ENCODE measurements around the gene ASPSCR1. TPM values are rescaled to one million over a fixed set of nuclear protein-coding genes. Genes with fewer than 3 reads are reported as not detected.

ASPSCR1 gene
- total RNA-seq, 2 experiments from 2014 or later: 77.8 to 89.1 TPM

- TF ChIP-seq EZH2phosphoT487 (IDR thresholded peaks at IDR 0.05; ENCODE audit: borderline replicate concordance, low read depth, low read length): no peak
- TF ChIP-seq, protein P1, sequence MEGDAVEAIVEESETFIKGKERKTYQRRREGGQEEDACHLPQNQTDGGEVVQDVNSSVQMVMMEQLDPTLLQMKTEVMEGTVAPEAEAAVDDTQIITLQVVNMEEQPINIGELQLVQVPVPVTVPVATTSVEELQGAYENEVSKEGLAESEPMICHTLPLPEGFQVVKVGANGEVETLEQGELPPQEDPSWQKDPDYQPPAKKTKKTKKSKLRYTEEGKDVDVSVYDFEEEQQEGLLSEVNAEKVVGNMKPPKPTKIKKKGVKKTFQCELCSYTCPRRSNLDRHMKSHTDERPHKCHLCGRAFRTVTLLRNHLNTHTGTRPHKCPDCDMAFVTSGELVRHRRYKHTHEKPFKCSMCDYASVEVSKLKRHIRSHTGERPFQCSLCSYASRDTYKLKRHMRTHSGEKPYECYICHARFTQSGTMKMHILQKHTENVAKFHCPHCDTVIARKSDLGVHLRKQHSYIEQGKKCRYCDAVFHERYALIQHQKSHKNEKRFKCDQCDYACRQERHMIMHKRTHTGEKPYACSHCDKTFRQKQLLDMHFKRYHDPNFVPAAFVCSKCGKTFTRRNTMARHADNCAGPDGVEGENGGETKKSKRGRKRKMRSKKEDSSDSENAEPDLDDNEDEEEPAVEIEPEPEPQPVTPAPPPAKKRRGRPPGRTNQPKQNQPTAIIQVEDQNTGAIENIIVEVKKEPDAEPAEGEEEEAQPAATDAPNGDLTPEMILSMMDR (conservative IDR thresholded peaks at IDR 0.05; ENCODE audit: low read length): no peak
- no peak for DNase-seq (ENCODE audit: low spot score)
- POLR2A ChIA-PET: interaction anchor here (0.5 to 2.1 kb wide), 3 partner anchors 8 to 398 kb away, joined by 5 to 7 read pairs (median 6); no protein-coding TSS in a partner anchor
- Histone ChIP-seq H3K9me2 (ENCODE audit: insufficient read depth, low read length) (no peaks in the 10 kb centered on the region), H3K36me3 (ENCODE audit: insufficient read depth, low read length) (no peaks in the 10 kb centered on the region), H3K4me3 (ENCODE audit: low read depth, low read length, poor library complexity, severe bottlenecking) (no peak overlapping the region), H4K20me1 (ENCODE audit: insufficient read depth, low read length) (no peaks in the 10 kb centered on the region), H2AFZ (ENCODE audit: low read length) (peak overlapping the region; percentile 69; the same call in 1 of the 2 replicates), H3K9me3 (ENCODE audit: low read length) (peaks cover 9% of the 10 kb centered on the region; the same call in 1 of the 2 replicates), H3K79me2 (ENCODE audit: insufficient read depth, low read depth, low read length) (no peaks in the 10 kb centered on the region), H3K4me1 (ENCODE audit: insufficient read depth, low read length, poor library complexity, severe bottlenecking) (peaks cover 29% of the 10 kb centered on the region), H3K27ac (ENCODE audit: low read depth, low read length, poor library complexity, severe bottlenecking) (no peak overlapping the region), H3K4me2 (ENCODE audit: low read length) (no peak overlapping the region)
- BruUV-seq (replicated peaks): no TSS peak
- CTCF ChIA-PET (ENCODE audit: unreplicated experiment): interaction anchor here (0.5 kb wide), 1 partner anchor 27 kb away, joined by 3 read pairs; no protein-coding TSS in a partner anchor
- intact Hi-C loops (cut with micrococcal nuclease; ENCODE audit: unreplicated experiment): loop anchor here (1.0 to 5.0 kb wide), 3 partner anchors 8 to 133 kb away; partner anchors contain the start of genes ALYREF, ANAPC11 and ASPSCR1
Observed at GRCh38 chr17:81968850-81969812, 8.3 kb upstream of the ASPSCR1 start.

GRCh38 chr17:81973432-81973831 lies 4.0 kb upstream of the ASPSCR1 start:
- no peak overlapping the region for H3K4me3 ChIP-seq (ENCODE audit: low read depth, low read length, poor library complexity, severe bottlenecking)
- BruUV-seq (replicated peaks): no TSS peak
- no peaks in the 10 kb centered on the region for H3K9me2 ChIP-seq (ENCODE audit: insufficient read depth, low read length)
- TF ChIP-seq, protein P1 (conservative IDR thresholded peaks at IDR 0.05; ENCODE audit: low read length): no peak
- TF ChIP-seq EZH2phosphoT487 (IDR thresholded peaks at IDR 0.05; ENCODE audit: borderline replicate concordance, low read depth, low read length): no peak
- no peak for DNase-seq (ENCODE audit: low spot score)
- H3K79me2 ChIP-seq (ENCODE audit: insufficient read depth, low read depth, low read length): peaks cover 6% of the 10 kb centered on the region; the same call in 1 of the 2 replicates
- peaks cover 9% of the 10 kb centered on the region; the same call in 1 of the 2 replicates for H3K9me3 ChIP-seq (ENCODE audit: low read length)
- intact Hi-C loops (cut with micrococcal nuclease; ENCODE audit: unreplicated experiment): no loop called here
- no peaks in the 10 kb centered on the region for H3K36me3 ChIP-seq (ENCODE audit: insufficient read depth, low read length)
- POLR2A ChIA-PET: no interaction called here
- no peak overlapping the region for H3K27ac ChIP-seq (ENCODE audit: low read depth, low read length, poor library complexity, severe bottlenecking)
- CTCF ChIA-PET (ENCODE audit: unreplicated experiment): no interaction called here
- no peak overlapping the region for H2AFZ ChIP-seq (ENCODE audit: low read length)
- H3K4me1 ChIP-seq (ENCODE audit: insufficient read depth, low read length, poor library complexity, severe bottlenecking): peaks cover 18% of the 10 kb centered on the region
- no peaks in the 10 kb centered on the region for H4K20me1 ChIP-seq (ENCODE audit: insufficient read depth, low read length)
- H3K4me2 ChIP-seq (ENCODE audit: low read length): no peak overlapping the region
